Smooth muscle cell (in vitro differentiated cells): ENCODE results near the gene SIDT1. TPM values are rescaled to one million over a fixed set of nuclear protein-coding genes. Genes with fewer than 3 reads are reported as not detected.

Source experiments
- DNase-seq: peaks from one replicate; lab custom pipeline; 2025; ENCODE audit not compliant: unreplicated experiment; lab: John Stamatoyannopoulos, UW
- H2AFZ ChIP-seq: fragments of 200-600 bp; sonication (generic); 2 replicates; pipeline ENCODE4 v1.6.0; 2016; ENCODE audit warnings: antibody characterized with exemption, low read depth, mild to moderate bottlenecking
- H3F3A ChIP-seq: fragments of 200-600 bp; sonication (generic); 2 replicates; pipeline ENCODE4 v1.6.0; 2017; ENCODE audit warnings: antibody characterized with exemption, low read depth
- H3K27ac ChIP-seq: fragments of 200-600 bp; sonication (generic); 2 replicates; pipeline ENCODE4 v1.5.1; 2016; ENCODE audit warnings: low read depth, mild to moderate bottlenecking
- H3K27me3 ChIP-seq: fragments of 200-600 bp; sonication (generic); 2 replicates; pipeline ENCODE4 v1.6.1; 2016; ENCODE audit warnings: low read depth, mild to moderate bottlenecking
- H3K36me3 ChIP-seq: fragments of 200-600 bp; sonication (generic); 2 replicates; pipeline ENCODE4 v1.5.1; 2016; ENCODE audit warnings: low read depth
- H3K4me1 ChIP-seq: fragments of 200-600 bp; sonication (generic); 2 replicates; pipeline ENCODE4 v1.5.1; 2016; ENCODE audit warnings: low read depth
- H3K4me2 ChIP-seq: fragments of 200-600 bp; sonication (generic); 2 replicates; pipeline ENCODE4 v1.6.0; 2016; ENCODE audit warnings: mild to moderate bottlenecking
- H3K4me3 ChIP-seq: fragments of 200-600 bp; sonication (generic); 2 replicates; pipeline ENCODE4 v1.5.1; 2016; ENCODE audit warnings: mild to moderate bottlenecking
- H3K79me2 ChIP-seq: fragments of 200-600 bp; sonication (generic); 2 replicates; pipeline ENCODE4 v1.6.0; 2016; ENCODE audit warnings: low read depth, mild to moderate bottlenecking
- H3K9ac ChIP-seq: fragments of 200-600 bp; sonication (generic); 2 replicates; pipeline ENCODE4 v1.6.0; 2016; ENCODE audit warnings: low read depth
- H3K9me3 ChIP-seq: fragments of 200-600 bp; sonication (generic); replicated peaks from 2 replicates; pipeline ENCODE4 v1.5.1; 2016; ENCODE audit warnings: low read depth
- H4K20me1 ChIP-seq: fragments of 200-600 bp; sonication (generic); 2 replicates; pipeline ENCODE4 v1.6.0; 2016; ENCODE audit warnings: low read depth
- CTCF ChIP-seq: fragments of 200-600 bp; sonication (generic); IDR thresholded peaks from 2 replicates; pipeline ENCODE4 v1.5.1; 2017; ENCODE audit warnings: borderline replicate concordance, mild to moderate bottlenecking, antibody characterized with exemption; ENCODE audit not compliant: insufficient read depth, poor library complexity, severe bottlenecking
- WGBS: methylation state at CpG from one replicate; pipeline ENCODE4 v1.1.7; 2016; ENCODE audit warnings: low lambda C conversion rate; 5-methylcytosine and 5-hydroxymethylcytosine counted together
- polyA plus RNA-seq: library from polyadenylated mRNA; unstranded; fragments of >200 nt; fragmentation: Nextera tagmentation; extraction: Ambion mirVana; gene quantifications from 2 replicates; pipeline ENCODE4 v1.2.1, GENCODE V29; 2016
- total RNA-seq: library from RNA; depleted of rRNA; stranded (reverse); fragments of >200 nt; gene quantifications from 2 replicates; pipeline ENCODE4 v1.2.3, GENCODE V29; 2014

Gene SIDT1
- total and polyA plus RNA-seq, 2 experiments from 2014 or later, result not detected

DNA sequence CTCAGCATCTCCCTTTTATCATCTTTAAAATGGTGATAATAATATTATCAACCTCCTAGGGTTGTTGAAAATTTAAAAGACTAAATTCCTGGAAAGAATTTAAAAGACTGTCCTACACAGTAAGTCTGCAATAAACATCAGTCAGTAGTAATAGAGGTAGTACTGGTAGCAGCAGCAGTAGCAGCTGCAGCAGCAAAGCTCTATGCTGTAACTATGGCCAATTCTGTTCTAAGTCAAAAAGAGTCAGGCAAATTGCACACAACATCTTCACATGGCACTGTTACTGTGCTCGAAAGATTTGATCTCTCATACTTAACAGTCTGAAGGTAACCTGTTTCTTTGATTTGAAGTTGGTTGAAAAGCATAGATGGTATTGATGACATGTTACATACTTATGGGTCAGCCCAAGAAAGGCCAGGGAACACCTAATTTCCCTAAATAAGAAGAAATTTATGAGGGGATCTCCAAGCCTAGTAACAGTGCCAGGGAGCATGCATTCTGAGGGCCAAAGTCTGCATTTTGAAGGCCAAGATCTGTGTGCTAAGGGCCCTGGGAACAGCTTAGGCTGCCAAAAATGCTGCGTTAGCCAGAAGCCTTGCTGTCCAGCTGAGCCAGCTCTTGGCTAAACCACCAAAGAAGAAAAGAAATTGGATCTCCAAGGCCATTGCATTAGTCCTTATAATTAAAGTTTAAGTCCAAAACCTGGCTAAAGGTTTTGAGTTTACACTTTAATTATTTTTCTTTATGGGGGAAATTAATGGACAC, 68.2 kb downstream of the SIDT1 start:
- no peaks in the 10 kb centered on the region for H3K4me1 ChIP-seq
- H4K20me1 ChIP-seq, result no peaks in the 10 kb centered on the region
- no peaks in the 10 kb centered on the region for H3K36me3 ChIP-seq
- WGBS, result 94% methylated on average over 2 of the region's 2 CpGs
- no peak overlapping the region for H3K4me3 ChIP-seq
- H3K79me2 ChIP-seq, result no peaks in the 10 kb centered on the region
- no peaks in the 10 kb centered on the region for H3F3A ChIP-seq
- H3K27ac ChIP-seq, result no peak overlapping the region
- no peak overlapping the region for H2AFZ ChIP-seq
- DNase-seq, result no peak
- H3K27me3 ChIP-seq, result no peaks in the 10 kb centered on the region
- no peak overlapping the region for H3K4me2 ChIP-seq
- no peak overlapping the region for H3K9ac ChIP-seq
- H3K9me3 ChIP-seq, result no peaks in the 10 kb centered on the region
- TF ChIP-seq CTCF, result no peak

DNA sequence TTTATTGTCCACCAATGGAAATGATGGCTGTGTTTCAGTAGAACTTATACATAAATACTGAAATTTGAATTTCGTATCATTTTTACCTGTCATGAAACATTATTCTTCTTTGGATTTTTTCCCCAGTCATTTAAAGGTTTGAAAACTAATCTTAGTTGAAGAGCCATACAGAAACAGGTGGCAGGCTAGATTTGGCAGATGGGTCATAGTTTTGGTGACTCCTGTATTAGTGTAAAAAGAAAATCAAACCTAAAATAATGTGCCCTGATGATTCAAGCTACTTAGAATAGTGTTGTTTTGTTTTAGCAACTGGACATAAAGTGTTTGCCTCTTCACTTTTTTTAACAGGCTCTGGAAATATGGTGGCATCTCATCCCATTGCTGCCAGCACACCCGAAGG, 68.9 kb downstream of the SIDT1 start:
- Histone ChIP-seq H3K4me1 (no peaks in the 10 kb centered on the region), H3F3A (no peaks in the 10 kb centered on the region), H3K9me3 (no peaks in the 10 kb centered on the region), H4K20me1 (no peaks in the 10 kb centered on the region), H3K79me2 (no peaks in the 10 kb centered on the region), H3K4me3 (no peak overlapping the region), H3K9ac (no peak overlapping the region), H3K4me2 (no peak overlapping the region), H3K27me3 (no peaks in the 10 kb centered on the region), H3K27ac (no peak overlapping the region), H2AFZ (no peak overlapping the region), H3K36me3 (no peaks in the 10 kb centered on the region)
- TF ChIP-seq CTCF, result no peak
- 96% methylated on average over 2 of the region's 2 CpGs for WGBS
- no peak for DNase-seq

DNA sequence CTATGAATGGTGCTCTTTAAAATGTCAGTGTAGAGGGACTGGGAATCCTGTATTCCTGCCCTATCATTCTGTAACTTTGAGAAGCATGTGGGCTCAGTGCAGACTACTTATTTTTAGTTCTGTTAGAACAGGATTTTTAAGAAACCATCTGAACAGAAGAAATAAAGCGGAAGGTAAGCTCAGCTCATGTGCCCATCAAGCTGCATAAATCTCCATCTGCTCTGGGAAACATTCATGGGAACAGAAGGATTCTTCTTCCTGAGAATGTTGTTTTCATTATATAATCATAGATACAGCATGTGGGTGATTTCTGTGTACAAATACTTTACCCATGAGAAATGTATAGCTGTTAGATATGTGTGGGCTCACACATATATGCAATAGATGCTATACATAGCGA, 69.9 kb downstream of the SIDT1 start:
- Histone ChIP-seq H3K27me3 (no peaks in the 10 kb centered on the region), H3K36me3 (no peaks in the 10 kb centered on the region), H3K9me3 (no peaks in the 10 kb centered on the region), H3K4me2 (no peak overlapping the region), H3K4me3 (no peak overlapping the region), H3K79me2 (no peaks in the 10 kb centered on the region), H3K4me1 (no peaks in the 10 kb centered on the region), H2AFZ (no peak overlapping the region), H3K27ac (no peak overlapping the region), H3F3A (no peaks in the 10 kb centered on the region), H4K20me1 (no peaks in the 10 kb centered on the region), H3K9ac (no peak overlapping the region)
- 90% methylated on average over 2 of the region's 2 CpGs for WGBS
- DNase-seq, result no peak
- no peak for TF ChIP-seq CTCF

- no peaks in the 10 kb centered on the region for H3K9me3 ChIP-seq
- no peak overlapping the region for H3K4me2 ChIP-seq
Observed at GRCh38 chr3:113602836-113603235, 70.5 kb downstream of the SIDT1 start.

More at GRCh38 chr3:113602836-113603235, 70.5 kb downstream of the SIDT1 start:
- H3K36me3 ChIP-seq, result no peaks in the 10 kb centered on the region
- H3K27ac ChIP-seq, result no peak overlapping the region
- no peaks in the 10 kb centered on the region for H3K4me1 ChIP-seq
- no peaks in the 10 kb centered on the region for H4K20me1 ChIP-seq
- H2AFZ ChIP-seq, result no peak overlapping the region
- H3K79me2 ChIP-seq, result no peaks in the 10 kb centered on the region
- H3F3A ChIP-seq, result no peaks in the 10 kb centered on the region
- no peaks in the 10 kb centered on the region for H3K27me3 ChIP-seq
- 94% methylated on average over 11 of the region's 11 CpGs for WGBS
- no peak for DNase-seq
- no peak for TF ChIP-seq CTCF
- H3K4me3 ChIP-seq, result no peak overlapping the region
- H3K9ac ChIP-seq, result no peak overlapping the region
